GM23338 (cell line): ENCODE results near the gene GATA1. TPM values are rescaled to one million over a fixed set of nuclear protein-coding genes. Genes with fewer than 3 reads are reported as not detected.

Experiments
- ATAC-seq: fragments of 200-7000 bp; cut with Tn5 transposase; 3 replicates; pipeline ENCODE4 v1.9.1; 2020
- DNase-seq: peaks from one replicate; pipeline ENCODE4 v3.0.0-alpha.2; 2015; ENCODE audit warnings: low spot score
- H2AFZ ChIP-seq: fragments of 200-600 bp; sonication (generic); 2 replicates; pipeline ENCODE4 v1.8.0; 2016; ENCODE audit warnings: antibody characterized with exemption, mild to moderate bottlenecking, moderate library complexity
- H3F3A ChIP-seq: fragments of 200-600 bp; sonication (generic); replicated peaks from 2 replicates; pipeline ENCODE4 v1.8.0; 2017; ENCODE audit warnings: antibody characterized with exemption, mixed run types, low read depth
- H3K27ac ChIP-seq: fragments of 200-600 bp; sonication (generic); 2 replicates; pipeline ENCODE4 v1.6.1; 2016; ENCODE audit warnings: low read depth
- H3K27me3 ChIP-seq: fragments of 200-600 bp; sonication (generic); 2 replicates; pipeline ENCODE4 v1.8.0; 2016; ENCODE audit warnings: mild to moderate bottlenecking, mixed run types, moderate library complexity; ENCODE audit not compliant: insufficient read depth
- H3K36me3 ChIP-seq: fragments of 200-600 bp; sonication (generic); 2 replicates; pipeline ENCODE4 v1.8.0; 2016; ENCODE audit warnings: mild to moderate bottlenecking; ENCODE audit not compliant: insufficient read depth
- H3K4me1 ChIP-seq: fragments of 200-600 bp; sonication (generic); 2 replicates; pipeline ENCODE4 v1.8.0; 2016; ENCODE audit warnings: mild to moderate bottlenecking, moderate library complexity; ENCODE audit not compliant: insufficient read depth
- H3K4me2 ChIP-seq: fragments of 200-600 bp; sonication (generic); 2 replicates; pipeline ENCODE4 v1.7.1; 2017; ENCODE audit warnings: mixed run types
- H3K4me3 ChIP-seq: fragments of 200-600 bp; sonication (generic); 2 replicates; pipeline ENCODE4 v1.6.1; 2016; ENCODE audit warnings: mixed run types
- H3K79me2 ChIP-seq: fragments of 200-600 bp; sonication (generic); replicated peaks from 2 replicates; pipeline ENCODE4 v1.8.0; 2017; ENCODE audit warnings: mild to moderate bottlenecking; ENCODE audit not compliant: insufficient read depth
- H3K9me2 ChIP-seq: fragments of 200-600 bp; sonication (generic); 2 replicates; pipeline ENCODE4 v1.8.0; 2017; ENCODE audit not compliant: insufficient read depth
- H4K20me1 ChIP-seq: fragments of 200-600 bp; sonication (generic); replicated peaks from 2 replicates; pipeline ENCODE4 v1.8.0; 2017; ENCODE audit warnings: mild to moderate bottlenecking; ENCODE audit not compliant: insufficient read depth
- H3K27ac Mint-ChIP-seq: 2 replicates; pipeline ENCODE4 v1.8.0; 2020; ENCODE audit warnings: inconsistent platforms, mild to moderate bottlenecking, moderate library complexity, mixed read lengths
- H3K27me3 Mint-ChIP-seq: 3 replicates; pipeline ENCODE4 v1.8.0; 2022; ENCODE audit warnings: low read depth, mild to moderate bottlenecking, moderate library complexity, mixed read lengths, inconsistent platforms; ENCODE audit not compliant: insufficient read depth, poor library complexity
- H3K36me3 Mint-ChIP-seq: 3 replicates; pipeline ENCODE4 v1.8.0; 2021; ENCODE audit warnings: low read depth, mild to moderate bottlenecking, inconsistent platforms, moderate library complexity, mixed read lengths
- H3K4me1 Mint-ChIP-seq: 3 replicates; pipeline ENCODE4 v1.8.0; 2020; ENCODE audit warnings: mild to moderate bottlenecking, inconsistent platforms, mixed read lengths
- H3K4me3 Mint-ChIP-seq: 3 replicates; pipeline ENCODE4 v1.8.0; 2021; ENCODE audit warnings: moderate library complexity, mild to moderate bottlenecking, inconsistent platforms, mixed read lengths
- H3K9me3 Mint-ChIP-seq: 3 replicates; pipeline ENCODE4 v1.8.0; 2020; ENCODE audit warnings: moderate library complexity, mild to moderate bottlenecking, inconsistent platforms, mixed read lengths
- CREB1 ChIP-seq: fragments of 250-450 bp; sonication (Bioruptor Pico); IDR thresholded peaks from 2 replicates; pipeline ENCODE4 v1.5.0; 2020; ENCODE audit warnings: low read depth, mild to moderate bottlenecking, moderate library complexity
- EZH2 ChIP-seq: fragments of 200-600 bp; sonication (generic); IDR thresholded peaks from one replicate; pipeline ENCODE4 v1.8.0; 2017; ENCODE audit warnings: antibody characterized with exemption, mild to moderate bottlenecking, low read depth; ENCODE audit not compliant: unreplicated experiment
- EZH2phosphoT487 ChIP-seq: fragments of 200-600 bp; sonication (generic); IDR thresholded peaks from one replicate; pipeline ENCODE4 v1.8.1; 2018; ENCODE audit warnings: antibody characterized with exemption; ENCODE audit not compliant: unreplicated experiment
- JUNB ChIP-seq: IDR thresholded peaks from one replicate; pipeline ENCODE4 v1.6.1; 2016; ENCODE audit warnings: antibody characterized with exemption; ENCODE audit not compliant: unreplicated experiment
- STAT1 ChIP-seq: IDR thresholded peaks from one replicate; pipeline ENCODE4 v1.6.1; 2016; ENCODE audit warnings: antibody characterized with exemption; ENCODE audit not compliant: unreplicated experiment
- ZNF114 ChIP-seq: fragments of 250-450 bp; sonication (Bioruptor Pico); IDR thresholded peaks from 2 replicates; pipeline ENCODE4 v1.5.0; 2020; ENCODE audit warnings: mild to moderate bottlenecking, moderate library complexity
- polyA plus RNA-seq: library from polyadenylated mRNA; unstranded; fragments of >200 nt; fragmentation: Nextera tagmentation; extraction: Ambion mirVana; gene quantifications from 2 replicates; pipeline ENCODE4 v1.2.1, GENCODE V29; 2016
- total RNA-seq: library from RNA; depleted of rRNA; stranded (reverse); fragments of >200 nt; shearing (Covaris generic); gene quantifications from 2 replicates; pipeline ENCODE4 v1.2.3, GENCODE V29; 2014
- TF ChIP-seq, protein P1 (sequence below): IDR thresholded peaks from one replicate; pipeline ENCODE4 v1.6.1; 2018; ENCODE audit warnings: antibody characterized with exemption; ENCODE audit not compliant: unreplicated experiment
- TF ChIP-seq, protein P2 (sequence below): fragments of 250-450 bp; sonication (Bioruptor Pico); IDR thresholded peaks from 2 replicates; pipeline ENCODE4 v1.5.0; 2020; ENCODE audit warnings: mild to moderate bottlenecking, moderate library complexity
- TF ChIP-seq, protein P3 (sequence below): IDR thresholded peaks from 2 replicates; pipeline ENCODE4 v1.6.1; 2016; ENCODE audit warnings: antibody characterized with exemption

GATA1 gene
- total and polyA plus RNA-seq, 2 experiments from 2014 or later, result not detected

DNA sequence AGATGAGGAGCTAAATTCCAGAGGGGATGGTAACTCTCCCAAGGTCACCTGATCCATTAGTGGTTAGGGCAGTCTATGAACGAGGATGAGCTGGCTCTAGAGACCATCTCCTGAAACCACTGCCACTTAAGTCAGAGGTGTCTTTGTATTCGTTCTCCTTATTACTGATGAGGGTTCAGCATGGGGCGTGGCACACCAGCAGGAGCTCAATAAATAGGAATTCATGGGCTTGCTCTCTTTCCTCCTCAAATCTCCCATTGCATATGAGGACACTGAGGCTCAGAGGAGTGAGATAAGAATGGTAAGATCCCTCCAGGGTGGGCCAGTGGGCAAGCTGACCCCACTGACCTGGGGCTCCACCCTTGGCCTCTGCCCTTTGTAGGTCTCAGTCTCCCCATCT is 1.7 kb upstream of the GATA1 start:
- no peak overlapping the region for H3K27ac ChIP-seq
- Mint-ChIP-seq H3K27me3 (peaks cover 4% of the 10 kb centered on the region), H3K4me1 (no peaks in the 10 kb centered on the region; the same call in 2 of the 3 replicates), H3K9me3 (no peaks in the 10 kb centered on the region; the same call in 1 of the 3 replicates), H3K4me3 (no peak overlapping the region), H3K36me3 (no peaks in the 10 kb centered on the region; the same call in 2 of the 3 replicates), H3K27ac (no peak overlapping the region)
- no peaks in the 10 kb centered on the region for H3K36me3 ChIP-seq
- H3K9me2 ChIP-seq, result no peaks in the 10 kb centered on the region
- no peak overlapping the region for H3K4me3 ChIP-seq
- no peak for TF ChIP-seq STAT1
- TF ChIP-seq EZH2, result no peak
- no peak for TF ChIP-seq ZNF114
- no peaks in the 10 kb centered on the region for H3K4me1 ChIP-seq
- no peak overlapping the region for H2AFZ ChIP-seq
- no peak overlapping the region for H3K4me2 ChIP-seq
- H4K20me1 ChIP-seq, result no peaks in the 10 kb centered on the region
- DNase-seq, result no peak
- H3K79me2 ChIP-seq, result no peaks in the 10 kb centered on the region
- H3F3A ChIP-seq, result no peaks in the 10 kb centered on the region
- H3K27me3 ChIP-seq, result no peaks in the 10 kb centered on the region
- no peak for ATAC-seq

DNA sequence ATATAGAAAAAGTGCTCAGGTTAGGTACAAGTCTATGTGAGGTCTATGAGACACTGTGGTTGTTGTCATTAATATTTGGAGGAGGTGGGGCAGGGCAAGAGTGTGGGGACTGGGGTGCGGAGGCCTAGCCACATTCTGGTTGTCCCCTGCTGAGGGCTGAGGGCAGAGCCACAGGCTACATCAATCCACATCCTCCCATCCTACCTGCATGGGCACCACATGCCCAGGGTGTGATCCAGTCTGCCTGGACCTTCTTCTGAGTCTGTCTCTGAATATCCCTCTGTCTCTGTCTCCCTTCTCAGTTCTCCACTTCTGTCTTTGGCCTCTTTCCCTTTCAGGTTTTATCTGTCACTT is 1.2 kb upstream of the GATA1 start:
- H3K27me3 ChIP-seq, result no peaks in the 10 kb centered on the region
- ATAC-seq (no peak), DNase-seq (no peak)
- no peaks in the 10 kb centered on the region for H3K9me2 ChIP-seq
- H3K4me2 ChIP-seq, result no peak overlapping the region
- H3K4me1 ChIP-seq, result no peaks in the 10 kb centered on the region
- no peaks in the 10 kb centered on the region for H3K36me3 ChIP-seq
- Mint-ChIP-seq H3K4me1 (no peaks in the 10 kb centered on the region; the same call in 2 of the 3 replicates), H3K36me3 (no peaks in the 10 kb centered on the region; the same call in 2 of the 3 replicates), H3K4me3 (no peak overlapping the region), H3K9me3 (no peaks in the 10 kb centered on the region; the same call in 1 of the 3 replicates), H3K27ac (no peak overlapping the region), H3K27me3 (peaks cover 4% of the 10 kb centered on the region)
- H3F3A ChIP-seq, result no peaks in the 10 kb centered on the region
- no peak for TF ChIP-seq EZH2phosphoT487
- TF ChIP-seq, protein P1, sequence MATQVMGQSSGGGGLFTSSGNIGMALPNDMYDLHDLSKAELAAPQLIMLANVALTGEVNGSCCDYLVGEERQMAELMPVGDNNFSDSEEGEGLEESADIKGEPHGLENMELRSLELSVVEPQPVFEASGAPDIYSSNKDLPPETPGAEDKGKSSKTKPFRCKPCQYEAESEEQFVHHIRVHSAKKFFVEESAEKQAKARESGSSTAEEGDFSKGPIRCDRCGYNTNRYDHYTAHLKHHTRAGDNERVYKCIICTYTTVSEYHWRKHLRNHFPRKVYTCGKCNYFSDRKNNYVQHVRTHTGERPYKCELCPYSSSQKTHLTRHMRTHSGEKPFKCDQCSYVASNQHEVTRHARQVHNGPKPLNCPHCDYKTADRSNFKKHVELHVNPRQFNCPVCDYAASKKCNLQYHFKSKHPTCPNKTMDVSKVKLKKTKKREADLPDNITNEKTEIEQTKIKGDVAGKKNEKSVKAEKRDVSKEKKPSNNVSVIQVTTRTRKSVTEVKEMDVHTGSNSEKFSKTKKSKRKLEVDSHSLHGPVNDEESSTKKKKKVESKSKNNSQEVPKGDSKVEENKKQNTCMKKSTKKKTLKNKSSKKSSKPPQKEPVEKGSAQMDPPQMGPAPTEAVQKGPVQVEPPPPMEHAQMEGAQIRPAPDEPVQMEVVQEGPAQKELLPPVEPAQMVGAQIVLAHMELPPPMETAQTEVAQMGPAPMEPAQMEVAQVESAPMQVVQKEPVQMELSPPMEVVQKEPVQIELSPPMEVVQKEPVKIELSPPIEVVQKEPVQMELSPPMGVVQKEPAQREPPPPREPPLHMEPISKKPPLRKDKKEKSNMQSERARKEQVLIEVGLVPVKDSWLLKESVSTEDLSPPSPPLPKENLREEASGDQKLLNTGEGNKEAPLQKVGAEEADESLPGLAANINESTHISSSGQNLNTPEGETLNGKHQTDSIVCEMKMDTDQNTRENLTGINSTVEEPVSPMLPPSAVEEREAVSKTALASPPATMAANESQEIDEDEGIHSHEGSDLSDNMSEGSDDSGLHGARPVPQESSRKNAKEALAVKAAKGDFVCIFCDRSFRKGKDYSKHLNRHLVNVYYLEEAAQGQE, result no peak
- no peak for TF ChIP-seq ZNF114
- no peak for TF ChIP-seq JUNB
- no peak for TF ChIP-seq STAT1
- no peak for TF ChIP-seq CREB1 (CRISPR knock-in tag)
- TF ChIP-seq, protein P2, sequence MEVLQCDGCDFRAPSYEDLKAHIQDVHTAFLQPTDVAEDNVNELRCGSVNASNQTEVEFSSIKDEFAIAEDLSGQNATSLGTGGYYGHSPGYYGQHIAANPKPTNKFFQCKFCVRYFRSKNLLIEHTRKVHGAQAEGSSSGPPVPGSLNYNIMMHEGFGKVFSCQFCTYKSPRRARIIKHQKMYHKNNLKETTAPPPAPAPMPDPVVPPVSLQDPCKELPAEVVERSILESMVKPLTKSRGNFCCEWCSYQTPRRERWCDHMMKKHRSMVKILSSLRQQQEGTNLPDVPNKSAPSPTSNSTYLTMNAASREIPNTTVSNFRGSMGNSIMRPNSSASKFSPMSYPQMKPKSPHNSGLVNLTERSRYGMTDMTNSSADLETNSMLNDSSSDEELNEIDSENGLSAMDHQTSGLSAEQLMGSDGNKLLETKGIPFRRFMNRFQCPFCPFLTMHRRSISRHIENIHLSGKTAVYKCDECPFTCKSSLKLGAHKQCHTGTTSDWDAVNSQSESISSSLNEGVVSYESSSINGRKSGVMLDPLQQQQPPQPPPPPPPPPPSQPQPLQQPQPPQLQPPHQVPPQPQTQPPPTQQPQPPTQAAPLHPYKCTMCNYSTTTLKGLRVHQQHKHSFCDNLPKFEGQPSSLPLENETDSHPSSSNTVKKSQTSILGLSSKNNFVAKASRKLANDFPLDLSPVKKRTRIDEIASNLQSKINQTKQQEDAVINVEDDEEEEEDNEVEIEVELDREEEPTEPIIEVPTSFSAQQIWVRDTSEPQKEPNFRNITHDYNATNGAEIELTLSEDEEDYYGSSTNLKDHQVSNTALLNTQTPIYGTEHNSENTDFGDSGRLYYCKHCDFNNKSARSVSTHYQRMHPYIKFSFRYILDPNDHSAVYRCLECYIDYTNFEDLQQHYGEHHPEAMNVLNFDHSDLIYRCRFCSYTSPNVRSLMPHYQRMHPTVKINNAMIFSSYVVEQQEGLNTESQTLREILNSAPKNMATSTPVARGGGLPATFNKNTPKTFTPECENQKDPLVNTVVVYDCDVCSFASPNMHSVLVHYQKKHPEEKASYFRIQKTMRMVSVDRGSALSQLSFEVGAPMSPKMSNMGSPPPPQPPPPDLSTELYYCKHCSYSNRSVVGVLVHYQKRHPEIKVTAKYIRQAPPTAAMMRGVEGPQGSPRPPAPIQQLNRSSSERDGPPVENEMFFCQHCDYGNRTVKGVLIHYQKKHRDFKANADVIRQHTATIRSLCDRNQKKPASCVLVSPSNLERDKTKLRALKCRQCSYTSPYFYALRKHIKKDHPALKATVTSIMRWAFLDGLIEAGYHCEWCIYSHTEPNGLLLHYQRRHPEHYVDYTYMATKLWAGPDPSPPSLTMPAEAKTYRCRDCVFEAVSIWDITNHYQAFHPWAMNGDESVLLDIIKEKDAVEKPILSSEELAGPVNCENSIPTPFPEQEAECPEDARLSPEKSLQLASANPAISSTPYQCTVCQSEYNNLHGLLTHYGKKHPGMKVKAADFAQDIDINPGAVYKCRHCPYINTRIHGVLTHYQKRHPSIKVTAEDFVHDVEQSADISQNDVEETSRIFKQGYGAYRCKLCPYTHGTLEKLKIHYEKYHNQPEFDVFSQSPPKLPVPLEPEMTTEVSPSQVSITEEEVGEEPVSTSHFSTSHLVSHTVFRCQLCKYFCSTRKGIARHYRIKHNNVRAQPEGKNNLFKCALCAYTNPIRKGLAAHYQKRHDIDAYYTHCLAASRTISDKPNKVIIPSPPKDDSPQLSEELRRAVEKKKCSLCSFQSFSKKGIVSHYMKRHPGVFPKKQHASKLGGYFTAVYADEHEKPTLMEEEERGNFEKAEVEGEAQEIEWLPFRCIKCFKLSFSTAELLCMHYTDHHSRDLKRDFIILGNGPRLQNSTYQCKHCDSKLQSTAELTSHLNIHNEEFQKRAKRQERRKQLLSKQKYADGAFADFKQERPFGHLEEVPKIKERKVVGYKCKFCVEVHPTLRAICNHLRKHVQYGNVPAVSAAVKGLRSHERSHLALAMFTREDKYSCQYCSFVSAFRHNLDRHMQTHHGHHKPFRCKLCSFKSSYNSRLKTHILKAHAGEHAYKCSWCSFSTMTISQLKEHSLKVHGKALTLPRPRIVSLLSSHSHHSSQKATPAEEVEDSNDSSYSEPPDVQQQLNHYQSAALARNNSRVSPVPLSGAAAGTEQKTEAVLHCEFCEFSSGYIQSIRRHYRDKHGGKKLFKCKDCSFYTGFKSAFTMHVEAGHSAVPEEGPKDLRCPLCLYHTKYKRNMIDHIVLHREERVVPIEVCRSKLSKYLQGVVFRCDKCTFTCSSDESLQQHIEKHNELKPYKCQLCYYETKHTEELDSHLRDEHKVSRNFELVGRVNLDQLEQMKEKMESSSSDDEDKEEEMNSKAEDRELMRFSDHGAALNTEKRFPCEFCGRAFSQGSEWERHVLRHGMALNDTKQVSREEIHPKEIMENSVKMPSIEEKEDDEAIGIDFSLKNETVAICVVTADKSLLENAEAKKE (CRISPR knock-in tag), result no peak
- TF ChIP-seq, protein P3, sequence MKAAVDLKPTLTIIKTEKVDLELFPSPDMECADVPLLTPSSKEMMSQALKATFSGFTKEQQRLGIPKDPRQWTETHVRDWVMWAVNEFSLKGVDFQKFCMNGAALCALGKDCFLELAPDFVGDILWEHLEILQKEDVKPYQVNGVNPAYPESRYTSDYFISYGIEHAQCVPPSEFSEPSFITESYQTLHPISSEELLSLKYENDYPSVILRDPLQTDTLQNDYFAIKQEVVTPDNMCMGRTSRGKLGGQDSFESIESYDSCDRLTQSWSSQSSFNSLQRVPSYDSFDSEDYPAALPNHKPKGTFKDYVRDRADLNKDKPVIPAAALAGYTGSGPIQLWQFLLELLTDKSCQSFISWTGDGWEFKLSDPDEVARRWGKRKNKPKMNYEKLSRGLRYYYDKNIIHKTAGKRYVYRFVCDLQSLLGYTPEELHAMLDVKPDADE, result no peak
- H3K4me3 ChIP-seq, result no peak overlapping the region
- no peak overlapping the region for H2AFZ ChIP-seq
- H4K20me1 ChIP-seq, result no peaks in the 10 kb centered on the region
- no peaks in the 10 kb centered on the region for H3K79me2 ChIP-seq
- H3K27ac ChIP-seq, result no peak overlapping the region
